Measurements from ENCODE around the gene BSG.

GRCh38 chr19:592101-592500 is 19.7 kb downstream of the BSG start:
- TF ChIP-seq CTCF (IDR thresholded peaks at IDR 0.05) = no peak
- TF ChIP-seq POLR2A (IDR thresholded peaks at IDR 0.05) = no peak

All from heart left ventricle (tissue), 13 donors.